ENCODE data around the gene SLC6A11. TPM values are rescaled to one million over a fixed set of nuclear protein-coding genes. Genes with fewer than 3 reads are reported as not detected.

The SLC6A11 gene
- total and polyA plus RNA-seq, 2 of the 13 experiments (the other 11 are each of a cell fraction or from before 2014, with no cell fraction given): 17.9 to 34.5 TPM

GRCh38 chr3:10813425-10813824, 2.6 kb upstream of the SLC6A11 start (continued):
- TF ChIP-seq ZNF142 (CRISPR knock-in tag; IDR thresholded peaks at IDR 0.05) (no peak), SRSF4 (IDR thresholded peaks at IDR 0.05; ENCODE audit: low read depth, low read length, poor library complexity, severe bottlenecking) (no peak), CHD4 (IDR thresholded peaks at IDR 0.05; ENCODE audit: borderline replicate concordance, low read length) (no peak), GATAD2A (CRISPR knock-in tag; IDR thresholded peaks at IDR 0.05) (peak; percentile 69), ZNF670 (CRISPR knock-in tag; IDR thresholded peaks at IDR 0.05; ENCODE audit: borderline replicate concordance) (no peak), WIZ (CRISPR knock-in tag; IDR thresholded peaks at IDR 0.05) (no peak), ATF5 (CRISPR knock-in tag; IDR thresholded peaks at IDR 0.05; ENCODE audit: low read depth) (no peak), HNF1B (CRISPR knock-in tag; IDR thresholded peaks at IDR 0.05) (no peak), ETV5 (CRISPR knock-in tag; IDR thresholded peaks at IDR 0.05; ENCODE audit: borderline replicate concordance) (no peak; the same call in 1 of the 2 replicates), ELF3 (CRISPR knock-in tag; IDR thresholded peaks at IDR 0.05) (peak; percentile 55; the same call in 1 of the 2 replicates), ZNF883 (CRISPR knock-in tag; IDR thresholded peaks at IDR 0.05; ENCODE audit: not compliant biosample characterization) (no peak), HNF1A (IDR thresholded peaks at IDR 0.05; ENCODE audit: low read depth) (no peak), HNF1A (CRISPR knock-in tag; IDR thresholded peaks at IDR 0.05; ENCODE audit: borderline replicate concordance) (no peak), ZNF770 (CRISPR knock-in tag; IDR thresholded peaks at IDR 0.05) (peak; percentile 96), CHCHD3 (CRISPR knock-in tag; IDR thresholded peaks at IDR 0.05) (no peak)

Measured in HepG2 (cell line).